BJ (cell line): ENCODE results near the gene PLIN4. TPM values are rescaled to one million over a fixed set of nuclear protein-coding genes. Genes with fewer than 3 reads are reported as not detected.

Experiments
- CTCF ChIA-PET: fragments of 350-600 bp; formaldehyde crosslinking; extraction: SDS; loops from one replicate; lab custom pipeline; 2021; ENCODE audit warnings: antibody characterized with exemption, inconsistent platforms; lab: Yijun Ruan, JAX
- POLR2A ChIA-PET: fragments of 300-600 bp; sonication (Branson Sonifier 250); formaldehyde crosslinking; extraction: SDS; loops from one replicate; lab custom pipeline; 2021; ENCODE audit warnings: antibody characterized with exemption; lab: Charles Lee
- DNase-seq: peaks from one replicate; pipeline ENCODE4 v3.0.0-alpha.2; 2011; ENCODE audit warnings: low read depth
- H3K27me3 ChIP-seq: 2 replicates; pipeline ENCODE4 v1.6.0; 2011; ENCODE audit warnings: low read length; ENCODE audit not compliant: control insufficient read depth, insufficient read depth
- H3K36me3 ChIP-seq: 2 replicates; pipeline ENCODE4 v1.5.1; 2011; ENCODE audit warnings: low read length; ENCODE audit not compliant: control insufficient read depth, insufficient read depth
- H3K4me3 ChIP-seq: 2 replicates; pipeline ENCODE4 v1.5.1; 2011; ENCODE audit warnings: low read depth, mild to moderate bottlenecking, control low read depth, low read length
- polyA plus RNA-seq: library from polyadenylated mRNA; depleted of rRNA; stranded (reverse); fragments of >200 nt; gene quantifications from 2 replicates; pipeline ENCODE4 v1.2.3, GENCODE V29; 2011
- TF ChIP-seq, protein P1 (sequence below): IDR thresholded peaks from 2 replicates; pipeline ENCODE4 v1.5.1; 2011; ENCODE audit warnings: low read depth, mild to moderate bottlenecking, control low read depth, inconsistent platforms, low read length, moderate library complexity; ENCODE audit not compliant: insufficient read depth

The PLIN4 gene
- polyA plus RNA-seq, 1 experiment: 0.01 TPM

DNA sequence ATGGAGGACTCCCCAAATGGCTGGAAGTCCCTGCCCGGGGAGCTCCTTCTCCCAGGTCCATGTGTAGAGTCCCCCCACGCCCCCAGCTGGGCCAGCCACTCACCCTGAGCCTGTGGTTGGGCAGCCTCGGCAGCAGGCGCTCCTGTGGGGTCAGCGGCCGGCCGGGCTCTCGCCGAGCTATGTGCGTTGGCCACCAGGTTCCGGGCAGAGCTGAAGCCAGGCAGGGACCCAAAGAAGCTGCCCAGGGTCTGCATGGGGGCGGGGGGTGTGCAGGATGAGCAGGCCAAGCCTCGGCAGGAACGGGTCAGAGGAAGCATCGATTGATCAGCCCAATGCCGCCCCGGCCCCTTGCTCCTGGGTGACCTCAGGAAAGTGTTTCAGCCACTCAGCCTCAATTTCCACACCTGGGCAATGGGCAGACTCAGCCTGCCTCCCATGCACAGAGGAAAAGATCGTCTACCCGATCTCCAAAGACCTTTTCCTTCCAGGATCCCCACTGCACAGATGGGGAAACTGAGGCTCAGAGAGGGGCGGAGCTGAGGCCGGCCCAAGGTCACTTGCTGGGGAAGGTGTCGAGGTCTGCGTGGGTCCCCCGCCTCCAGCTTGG lies 732 bp downstream of the PLIN4 start:
- ChIA-PET CTCF (interaction anchor here (1.1 to 1.6 kb wide), 2 partner anchors 9 to 19 kb away, joined by 3 to 5 read pairs; no protein-coding TSS in a partner anchor), POLR2A (interaction anchor here (0.6 kb wide), 1 partner anchor 9 kb away, joined by 10 read pairs; no protein-coding TSS in a partner anchor)
- TF ChIP-seq, protein P1, sequence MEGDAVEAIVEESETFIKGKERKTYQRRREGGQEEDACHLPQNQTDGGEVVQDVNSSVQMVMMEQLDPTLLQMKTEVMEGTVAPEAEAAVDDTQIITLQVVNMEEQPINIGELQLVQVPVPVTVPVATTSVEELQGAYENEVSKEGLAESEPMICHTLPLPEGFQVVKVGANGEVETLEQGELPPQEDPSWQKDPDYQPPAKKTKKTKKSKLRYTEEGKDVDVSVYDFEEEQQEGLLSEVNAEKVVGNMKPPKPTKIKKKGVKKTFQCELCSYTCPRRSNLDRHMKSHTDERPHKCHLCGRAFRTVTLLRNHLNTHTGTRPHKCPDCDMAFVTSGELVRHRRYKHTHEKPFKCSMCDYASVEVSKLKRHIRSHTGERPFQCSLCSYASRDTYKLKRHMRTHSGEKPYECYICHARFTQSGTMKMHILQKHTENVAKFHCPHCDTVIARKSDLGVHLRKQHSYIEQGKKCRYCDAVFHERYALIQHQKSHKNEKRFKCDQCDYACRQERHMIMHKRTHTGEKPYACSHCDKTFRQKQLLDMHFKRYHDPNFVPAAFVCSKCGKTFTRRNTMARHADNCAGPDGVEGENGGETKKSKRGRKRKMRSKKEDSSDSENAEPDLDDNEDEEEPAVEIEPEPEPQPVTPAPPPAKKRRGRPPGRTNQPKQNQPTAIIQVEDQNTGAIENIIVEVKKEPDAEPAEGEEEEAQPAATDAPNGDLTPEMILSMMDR: no peak
- Histone ChIP-seq H3K27me3 (peaks cover 1% of the 10 kb centered on the region; the same call in 1 of the 2 replicates), H3K4me3 (no peak overlapping the region), H3K36me3 (no peaks in the 10 kb centered on the region)
- no peak for DNase-seq

DNA sequence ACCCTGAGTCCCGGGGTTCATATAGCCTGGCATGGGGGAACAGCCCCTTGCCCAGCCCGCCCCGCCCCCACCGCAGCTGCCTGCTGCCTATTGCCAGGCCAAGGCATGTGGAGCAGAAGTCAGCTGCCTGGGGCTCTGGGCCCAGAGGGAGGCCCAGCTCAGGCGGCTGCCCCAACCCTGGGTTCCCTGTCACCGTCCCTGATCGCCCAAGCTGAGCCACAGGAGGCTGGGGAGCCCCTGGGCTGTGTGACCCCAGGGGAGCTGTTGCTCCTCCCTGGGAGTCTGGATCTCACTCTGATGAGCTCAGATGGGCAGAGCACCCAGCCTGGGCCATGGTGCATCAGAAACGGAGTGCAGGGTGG lies 1.4 kb downstream of the PLIN4 start:
- ChIA-PET POLR2A (interaction anchor here (0.6 kb wide), 1 partner anchor 10 kb away, joined by 10 read pairs; no protein-coding TSS in a partner anchor), CTCF (interaction anchor here (1.1 to 3.0 kb wide), 3 partner anchors 7 to 19 kb away, joined by 3 to 19 read pairs (median 5); no protein-coding TSS in a partner anchor)
- H3K27me3 ChIP-seq: peaks cover 1% of the 10 kb centered on the region; the same call in 1 of the 2 replicates
- TF ChIP-seq, protein P1: no peak
- no peak for DNase-seq
- H3K4me3 ChIP-seq: no peak overlapping the region
- H3K36me3 ChIP-seq: no peaks in the 10 kb centered on the region

DNA sequence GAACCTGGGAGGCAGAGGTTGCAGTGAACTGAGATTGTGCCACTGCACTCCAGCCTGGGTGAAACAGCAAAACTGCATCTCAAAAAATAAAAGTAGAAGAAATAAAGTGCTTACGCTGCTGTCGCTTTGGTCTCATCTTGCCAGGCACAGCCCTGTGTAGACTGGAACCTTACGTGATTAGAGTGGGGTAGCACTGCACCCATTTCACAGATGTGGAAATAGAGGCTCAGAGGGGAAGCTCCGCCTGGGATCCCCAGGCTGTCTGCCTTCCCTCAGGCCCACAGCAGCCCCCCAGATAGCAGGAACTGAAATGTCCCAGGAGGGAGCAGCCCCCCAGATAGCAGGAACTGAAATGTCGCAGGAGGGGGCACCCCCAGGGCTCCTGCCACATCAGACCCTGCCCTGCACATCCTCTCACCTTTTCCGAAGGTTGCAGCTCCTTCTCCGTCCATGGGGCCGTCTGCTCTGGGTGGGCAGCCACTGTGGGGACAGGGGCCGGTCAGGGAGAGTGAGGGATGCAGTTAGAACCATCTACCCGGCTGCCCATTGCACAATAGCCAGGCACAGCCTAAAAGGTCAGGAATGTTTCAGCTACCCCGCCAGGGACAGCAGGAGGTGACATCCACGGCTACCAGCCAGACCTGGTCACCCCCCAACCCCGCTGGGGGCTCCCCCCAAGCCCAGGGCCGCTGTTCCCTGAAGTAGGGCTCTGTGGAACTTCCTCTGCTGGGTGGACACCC lies 1.9 kb downstream of the PLIN4 start:
- TF ChIP-seq, protein P1: no peak
- no peak overlapping the region for H3K4me3 ChIP-seq
- ChIA-PET POLR2A (no interaction called here), CTCF (interaction anchor here (0.6 to 3.0 kb wide), 4 partner anchors 8 to 108 kb away, joined by 3 to 19 read pairs (median 4); no protein-coding TSS in a partner anchor)
- no peaks in the 10 kb centered on the region for H3K27me3 ChIP-seq
- H3K36me3 ChIP-seq: no peaks in the 10 kb centered on the region
- no peak for DNase-seq

DNA sequence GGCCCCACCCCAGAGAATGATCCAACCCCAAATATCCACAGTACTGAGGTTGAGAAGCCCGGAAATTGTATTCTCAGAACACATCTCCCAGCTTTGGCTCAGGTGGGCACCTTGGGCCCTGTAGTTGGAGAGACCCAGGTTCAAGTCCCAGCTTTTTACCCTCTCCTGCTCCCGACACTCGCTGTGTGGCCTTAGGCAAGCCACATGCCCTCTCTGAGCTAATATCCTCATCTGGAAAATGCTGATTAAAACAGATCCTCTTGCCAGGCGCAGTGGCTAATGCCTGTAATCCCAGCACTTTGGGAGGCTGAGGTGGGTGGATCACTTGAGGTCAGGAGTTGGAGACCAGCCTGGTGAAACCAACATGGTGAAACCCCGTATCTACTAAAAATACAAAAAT lies 2.6 kb downstream of the PLIN4 start:
- TF ChIP-seq, protein P1: no peak
- CTCF ChIA-PET: interaction anchor here (3.0 kb wide), 1 partner anchor 8 kb away, joined by 19 read pairs; no protein-coding TSS in a partner anchor
- DNase-seq: no peak
- Histone ChIP-seq H3K4me3 (no peak overlapping the region), H3K36me3 (no peaks in the 10 kb centered on the region), H3K27me3 (no peaks in the 10 kb centered on the region)
- POLR2A ChIA-PET: no interaction called here

DNA sequence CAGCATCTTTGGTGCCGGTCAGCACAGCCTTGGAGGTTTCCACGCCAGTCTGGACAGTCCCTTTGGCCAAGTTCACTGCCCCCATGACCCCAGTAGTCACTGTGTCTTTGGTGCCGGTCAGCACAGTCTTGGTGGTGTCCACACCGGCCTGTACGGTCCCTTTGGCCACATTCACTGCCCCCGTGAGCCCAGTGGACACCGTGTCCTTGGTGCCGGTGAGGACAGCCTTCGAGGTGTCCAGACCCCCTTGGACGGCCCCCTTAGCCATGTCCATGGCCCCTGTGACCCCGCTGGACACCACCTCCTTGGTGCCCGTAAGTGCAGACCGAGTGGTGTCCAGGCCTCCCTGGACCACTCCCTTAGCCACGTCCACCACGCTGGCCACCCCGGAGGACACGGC lies 5.0 kb downstream of the PLIN4 start:
- DNase-seq: no peak
- H3K36me3 ChIP-seq: no peaks in the 10 kb centered on the region
- TF ChIP-seq, protein P1: no peak
- POLR2A ChIA-PET: no interaction called here
- CTCF ChIA-PET: no interaction called here
- H3K27me3 ChIP-seq: no peaks in the 10 kb centered on the region
- no peak overlapping the region for H3K4me3 ChIP-seq
